Peyer's patch (tissue), 4 donors: ENCODE results near the gene BCAP29. TPM values are rescaled to one million over a fixed set of nuclear protein-coding genes. Genes with fewer than 3 reads are reported as not detected.

ENCODE experiments used
- DNase-seq, 3 donors: peaks; one replicate each; pipeline ENCODE4 v3.0.0-alpha.2; 2017 to 2019
- H3K27ac ChIP-seq, 4 donors: fragments of 200-600 bp; sonication (generic); one replicate each; pipeline ENCODE4 v1.5.1; 2016 to 2019
- H3K27me3 ChIP-seq, 2 donors: fragments of 200-600 bp; sonication (generic); one replicate each; pipeline ENCODE4 v1.5.1; 2019
- H3K36me3 ChIP-seq, 3 donors: fragments of 200-600 bp; sonication (generic); one replicate each; pipeline ENCODE4 v1.5.1; 2016 to 2019
- H3K4me1 ChIP-seq, 4 donors: fragments of 200-600 bp; sonication (generic); one replicate each; pipeline ENCODE4 v1.5.1; 2016 to 2019
- H3K4me3 ChIP-seq, 4 donors: fragments of 200-600 bp; sonication (generic); 1 replicate in 3 of 4; 2 replicates in 1 of 4; pipeline ENCODE4 v1.5.1; 2016 to 2019; ENCODE audit warnings: mild to moderate bottlenecking in 1 of 4
- H3K9me3 ChIP-seq, 4 donors: fragments of 200-600 bp; sonication (generic); one replicate each; pipeline ENCODE4 v1.5.1; 2016 to 2019; ENCODE audit warnings: mild to moderate bottlenecking in 1 of 4
- POLR2A ChIP-seq, 2 donors: fragments of 450-650 bp; IDR thresholded peaks; one replicate each; pipeline ENCODE4 v1.5.1; 2017; ENCODE audit warnings: antibody characterized with exemption in 2 of 2, mild to moderate bottlenecking in 2 of 2, moderate library complexity in 2 of 2
- total RNA-seq, 4 donors: library from RNA; depleted of rRNA; stranded (reverse); fragments of >200 nt; gene quantifications; one replicate each; pipeline ENCODE4 v1.1.0, GENCODE V29; 2016
- TF ChIP-seq, protein P1 (sequence below), 6 experiments: fragments of 450-650 bp in 4 of 6; fragments of 200-600 bp in 2 of 6; sonication (generic) in 1 of 6; IDR thresholded peaks; one replicate each; pipeline ENCODE4 v1.5.1; 2017 to 2019; ENCODE audit warnings: antibody characterized with exemption in 6 of 6, mild to moderate bottlenecking in 3 of 6, moderate library complexity in 1 of 6

BCAP29 gene
- total RNA-seq, 4 donors from 2014 or later: 10.9 to 29.4 (median 17.3) TPM

DNA sequence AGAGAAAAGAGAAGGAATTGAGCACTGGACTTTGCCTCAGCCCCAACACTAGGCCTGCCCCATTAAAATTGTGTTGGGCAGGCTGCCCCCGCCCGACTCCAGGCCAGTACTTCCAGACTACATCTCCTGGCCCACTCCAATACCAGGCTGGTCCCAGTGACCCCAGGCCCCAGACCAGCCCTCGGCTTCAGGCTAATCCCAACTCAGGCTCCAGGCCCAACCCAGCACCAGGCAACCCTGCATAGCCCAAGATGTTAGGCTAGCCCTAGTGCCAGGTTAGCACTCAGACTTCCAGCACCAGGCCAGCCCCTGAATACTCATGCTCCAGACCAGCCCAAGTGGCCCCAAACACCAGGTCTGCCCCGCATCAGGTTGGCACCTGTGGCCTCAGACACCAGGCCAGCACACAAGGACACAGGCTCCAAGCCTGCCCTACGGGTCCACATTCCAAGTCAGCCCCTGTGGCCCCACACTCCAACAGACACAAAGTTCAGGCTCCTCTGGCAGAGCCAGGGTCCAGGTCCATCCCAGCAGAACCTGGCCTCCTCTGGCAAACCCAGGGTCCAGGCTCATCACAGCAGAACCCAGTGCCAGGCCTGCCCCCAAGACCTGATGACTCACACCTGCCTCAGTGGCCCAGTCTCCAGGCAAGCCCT is 36.6 kb upstream of the BCAP29 start:
- no peak overlapping the region for H3K27ac ChIP-seq
- DNase-seq: no peak
- peaks cover 0 to 52% (median 0%) of the 10 kb centered on the region in 3 donors for H3K36me3 ChIP-seq
- peaks cover 0 to 5% (median 0%) of the 10 kb centered on the region in 4 donors for H3K9me3 ChIP-seq
- H3K4me1 ChIP-seq: no peaks in the 10 kb centered on the region
- TF ChIP-seq, protein P1, sequence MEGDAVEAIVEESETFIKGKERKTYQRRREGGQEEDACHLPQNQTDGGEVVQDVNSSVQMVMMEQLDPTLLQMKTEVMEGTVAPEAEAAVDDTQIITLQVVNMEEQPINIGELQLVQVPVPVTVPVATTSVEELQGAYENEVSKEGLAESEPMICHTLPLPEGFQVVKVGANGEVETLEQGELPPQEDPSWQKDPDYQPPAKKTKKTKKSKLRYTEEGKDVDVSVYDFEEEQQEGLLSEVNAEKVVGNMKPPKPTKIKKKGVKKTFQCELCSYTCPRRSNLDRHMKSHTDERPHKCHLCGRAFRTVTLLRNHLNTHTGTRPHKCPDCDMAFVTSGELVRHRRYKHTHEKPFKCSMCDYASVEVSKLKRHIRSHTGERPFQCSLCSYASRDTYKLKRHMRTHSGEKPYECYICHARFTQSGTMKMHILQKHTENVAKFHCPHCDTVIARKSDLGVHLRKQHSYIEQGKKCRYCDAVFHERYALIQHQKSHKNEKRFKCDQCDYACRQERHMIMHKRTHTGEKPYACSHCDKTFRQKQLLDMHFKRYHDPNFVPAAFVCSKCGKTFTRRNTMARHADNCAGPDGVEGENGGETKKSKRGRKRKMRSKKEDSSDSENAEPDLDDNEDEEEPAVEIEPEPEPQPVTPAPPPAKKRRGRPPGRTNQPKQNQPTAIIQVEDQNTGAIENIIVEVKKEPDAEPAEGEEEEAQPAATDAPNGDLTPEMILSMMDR (IDR thresholded peaks at IDR 0.05): no peak
- TF ChIP-seq POLR2A (IDR thresholded peaks at IDR 0.05): no peak
- no peak overlapping the region for H3K4me3 ChIP-seq
- no peaks in the 10 kb centered on the region for H3K27me3 ChIP-seq

DNA sequence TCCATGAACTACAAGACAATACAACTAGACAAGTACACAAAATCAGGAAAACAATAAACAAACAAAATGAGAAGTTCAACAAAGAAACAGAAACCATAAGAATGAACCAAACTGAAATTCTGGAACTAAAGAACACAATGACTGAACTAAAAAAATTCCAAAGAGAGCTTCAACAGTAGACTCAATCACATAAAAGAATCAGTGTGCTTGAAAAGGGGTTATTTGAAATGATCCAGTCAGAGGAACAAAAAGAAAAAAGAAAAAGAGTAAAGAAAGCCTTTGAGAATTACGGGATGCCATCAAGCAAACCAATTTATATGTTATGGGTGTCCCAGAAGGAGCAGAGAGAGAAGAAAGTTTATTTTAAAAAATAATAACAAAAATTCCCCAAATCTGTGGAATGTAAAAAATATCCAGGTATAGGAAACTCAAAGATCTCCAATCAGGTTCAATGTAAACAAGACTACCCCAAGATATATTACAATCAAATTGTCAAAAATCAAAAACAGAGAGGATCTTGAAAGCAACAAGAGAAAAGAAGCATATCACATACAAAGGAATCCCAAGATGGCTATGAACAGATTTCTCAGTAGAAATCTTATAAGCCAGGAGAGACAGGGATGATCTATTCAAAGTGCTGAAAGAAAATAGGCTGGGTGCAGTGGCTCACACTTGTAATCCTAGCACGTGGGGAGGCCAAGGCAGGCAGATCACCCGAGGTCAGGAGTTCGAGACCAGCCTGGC is 35.0 kb upstream of the BCAP29 start:
- Histone ChIP-seq H3K27ac (no peak overlapping the region), H3K27me3 (no peaks in the 10 kb centered on the region), H3K36me3 (peaks cover 0 to 46% (median 0%) of the 10 kb centered on the region in 3 donors), H3K9me3 (peaks cover 0 to 5% (median 0%) of the 10 kb centered on the region in 4 donors), H3K4me1 (no peaks in the 10 kb centered on the region), H3K4me3 (no peak overlapping the region)
- no peak for DNase-seq
- TF ChIP-seq, protein P1 (IDR thresholded peaks at IDR 0.05): no peak
- TF ChIP-seq POLR2A (IDR thresholded peaks at IDR 0.05): no peak

DNA sequence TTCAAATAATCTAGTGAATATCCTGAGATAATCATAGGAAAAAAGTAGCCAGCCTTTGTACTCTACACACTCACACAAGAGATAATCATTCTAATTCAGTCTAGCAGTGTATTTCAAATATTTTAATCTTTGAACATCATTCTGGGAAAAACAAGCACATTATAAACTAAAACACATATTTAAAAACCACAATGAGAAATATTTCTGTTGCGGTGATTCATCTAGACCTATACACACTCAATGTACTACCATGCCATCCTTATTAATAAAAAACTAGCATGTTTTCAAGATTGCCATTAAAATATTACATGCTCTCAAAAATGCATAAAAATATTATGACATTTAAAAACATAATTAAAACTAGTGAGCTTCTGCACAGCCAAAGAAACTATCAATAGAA is 28.1 kb upstream of the BCAP29 start:
- Histone ChIP-seq H3K4me1 (no peaks in the 10 kb centered on the region), H3K27ac (no peak overlapping the region), H3K27me3 (no peaks in the 10 kb centered on the region), H3K36me3 (peaks cover 0 to 44% (median 0%) of the 10 kb centered on the region in 3 donors), H3K9me3 (no peaks in the 10 kb centered on the region), H3K4me3 (no peak overlapping the region)
- no peak for DNase-seq
- no peak for TF ChIP-seq POLR2A (IDR thresholded peaks at IDR 0.05)
- TF ChIP-seq, protein P1 (IDR thresholded peaks at IDR 0.05): no peak

DNA sequence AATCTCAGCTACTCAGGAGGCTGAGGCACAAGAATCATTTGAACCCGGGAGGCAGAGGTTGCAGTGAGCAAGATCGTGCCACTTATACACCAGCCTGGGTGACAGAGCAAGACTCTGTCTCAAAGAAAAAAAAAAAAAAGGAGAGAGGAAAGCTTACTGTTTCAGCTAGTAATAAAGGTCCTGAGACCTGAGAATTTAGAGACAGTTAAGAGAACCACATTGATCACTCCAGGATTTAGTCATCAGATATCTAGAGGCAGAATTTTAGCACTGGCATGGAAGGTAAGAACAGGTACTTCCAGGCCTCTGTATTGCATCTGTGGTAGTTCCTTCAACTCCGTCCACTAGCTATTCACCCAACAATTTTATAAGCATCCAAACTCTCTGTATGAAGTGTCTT is 24.2 kb upstream of the BCAP29 start:
- H3K9me3 ChIP-seq: no peaks in the 10 kb centered on the region
- H3K27me3 ChIP-seq: no peaks in the 10 kb centered on the region
- H3K27ac ChIP-seq: no peak overlapping the region
- no peak overlapping the region for H3K4me3 ChIP-seq
- no peak for DNase-seq
- peaks cover 0 to 47% (median 0%) of the 10 kb centered on the region in 3 donors for H3K36me3 ChIP-seq
- H3K4me1 ChIP-seq: peaks cover 0 to 9% (median 0%) of the 10 kb centered on the region in 4 donors
- TF ChIP-seq, protein P1 (IDR thresholded peaks at IDR 0.05): no peak
- TF ChIP-seq POLR2A (IDR thresholded peaks at IDR 0.05): no peak

DNA sequence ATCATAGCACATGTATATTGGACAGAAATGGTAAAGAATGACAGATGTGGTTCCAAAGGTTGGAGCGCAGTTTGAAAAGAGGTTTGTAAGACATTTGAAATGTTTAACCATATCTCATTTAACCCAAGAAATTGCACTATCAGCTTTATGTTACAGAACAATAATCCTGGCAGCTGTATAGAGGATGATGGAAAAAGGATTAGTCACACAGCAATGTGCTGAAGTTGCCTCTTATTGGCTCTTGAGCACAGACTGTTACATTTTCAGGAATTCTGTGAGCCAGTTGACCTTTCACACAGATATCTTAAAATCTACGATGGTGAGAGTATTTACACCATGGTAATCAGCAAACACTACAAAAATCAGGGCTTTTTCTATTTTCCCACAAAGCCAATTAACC is 20.2 kb upstream of the BCAP29 start:
- no peak overlapping the region for H3K27ac ChIP-seq
- H3K27me3 ChIP-seq: no peaks in the 10 kb centered on the region
- H3K4me1 ChIP-seq: peaks cover 0 to 26% (median 3%) of the 10 kb centered on the region in 4 donors
- peaks cover 0 to 17% (median 0%) of the 10 kb centered on the region in 3 donors for H3K36me3 ChIP-seq
- DNase-seq: no peak
- TF ChIP-seq, protein P1 (IDR thresholded peaks at IDR 0.05): no peak
- TF ChIP-seq POLR2A (IDR thresholded peaks at IDR 0.05): no peak
- no peak overlapping the region for H3K4me3 ChIP-seq
- no peaks in the 10 kb centered on the region for H3K9me3 ChIP-seq
